Trophoblast cell (in vitro differentiated cells and primary cell): ENCODE results near the gene NDST1.

Experiments
- DNase-seq, 2 donors: peaks; one replicate each; pipeline ENCODE4 v3.0.0-alpha.2; 2016
- H2AFZ ChIP-seq: 2 replicates; pipeline ENCODE4 v1.6.1; 2013; ENCODE audit warnings: low read length, moderate library complexity, mild to moderate bottlenecking; ENCODE audit not compliant: insufficient read depth, poor library complexity
- H2AK5ac ChIP-seq: 2 replicates; pipeline ENCODE4 v1.6.1; 2013; ENCODE audit warnings: mild to moderate bottlenecking, low read length
- H2BK120ac ChIP-seq: 2 replicates; pipeline ENCODE4 v1.6.1; 2013; ENCODE audit warnings: low read length, mild to moderate bottlenecking, moderate library complexity; ENCODE audit not compliant: insufficient read depth, poor library complexity
- H2BK12ac ChIP-seq: 2 replicates; pipeline ENCODE4 v1.6.1; 2013; ENCODE audit warnings: mild to moderate bottlenecking, low read length, moderate library complexity
- H2BK5ac ChIP-seq: 2 replicates; pipeline ENCODE4 v1.6.1; 2013; ENCODE audit warnings: low read length, low read depth, moderate library complexity, mild to moderate bottlenecking; ENCODE audit not compliant: poor library complexity
- H3K14ac ChIP-seq: 2 replicates; pipeline ENCODE4 v1.6.1; 2013; ENCODE audit warnings: mild to moderate bottlenecking, low read length
- H3K18ac ChIP-seq: 2 replicates; pipeline ENCODE4 v1.6.1; 2013; ENCODE audit warnings: mild to moderate bottlenecking, low read length
- H3K23ac ChIP-seq: 2 replicates; pipeline ENCODE4 v1.6.1; 2013; ENCODE audit warnings: low read length
- H3K27ac ChIP-seq: 2 replicates; pipeline ENCODE4 v1.5.1; 2013; ENCODE audit warnings: low read depth, mild to moderate bottlenecking, inconsistent platforms, low read length, moderate library complexity
- H3K27me3 ChIP-seq: 2 replicates; pipeline ENCODE4 v1.6.1; 2013; ENCODE audit warnings: inconsistent platforms, mild to moderate bottlenecking, low read length, moderate library complexity; ENCODE audit not compliant: insufficient read depth
- H3K36me3 ChIP-seq, 2 experiments: 1 replicate in 1 of 2; 2 replicates in 1 of 2; pipeline ENCODE4 v1.6.1; 2013; ENCODE audit warnings: low read length in 2 of 2, mild to moderate bottlenecking in 2 of 2, moderate library complexity in 1 of 2; ENCODE audit not compliant: insufficient read depth in 2 of 2, control insufficient read depth in 1 of 2
- H3K4ac ChIP-seq: 2 replicates; pipeline ENCODE4 v1.6.1; 2013; ENCODE audit warnings: low read depth, mild to moderate bottlenecking, low read length, moderate library complexity
- H3K4me1 ChIP-seq, 2 experiments: 1 replicate in 1 of 2; 2 replicates in 1 of 2; pipeline ENCODE4 v1.6.1; 2013; ENCODE audit warnings: low read length in 2 of 2, mild to moderate bottlenecking in 2 of 2, moderate library complexity in 1 of 2; ENCODE audit not compliant: insufficient read depth in 2 of 2, control insufficient read depth in 1 of 2
- H3K4me2 ChIP-seq: 2 replicates; pipeline ENCODE4 v1.6.1; 2013; ENCODE audit warnings: inconsistent platforms, mild to moderate bottlenecking, low read length, moderate library complexity
- H3K4me3 ChIP-seq: 2 replicates; pipeline ENCODE4 v1.5.1; 2013; ENCODE audit warnings: mild to moderate bottlenecking, low read depth, low read length, inconsistent platforms
- H3K79me1 ChIP-seq: one replicate; pipeline ENCODE4 v1.6.1; 2013; ENCODE audit warnings: low read length
- H3K79me2 ChIP-seq: 2 replicates; pipeline ENCODE4 v1.6.1; 2013; ENCODE audit warnings: low read length, mild to moderate bottlenecking; ENCODE audit not compliant: control insufficient read depth, insufficient read depth, poor library complexity
- H3K9ac ChIP-seq: 2 replicates; pipeline ENCODE4 v1.6.1; 2013; ENCODE audit warnings: mild to moderate bottlenecking, low read length
- H3K9me3 ChIP-seq: 2 replicates; pipeline ENCODE4 v1.6.1; 2013; ENCODE audit warnings: low read depth, mild to moderate bottlenecking, control low read depth, inconsistent platforms, low read length; ENCODE audit not compliant: insufficient read depth
- H4K12ac ChIP-seq: 2 replicates; pipeline ENCODE4 v1.6.1; 2013; ENCODE audit warnings: low read depth, mild to moderate bottlenecking, low read length, moderate library complexity
- H4K8ac ChIP-seq: 2 replicates; pipeline ENCODE4 v1.6.1; 2013; ENCODE audit warnings: low read depth, mild to moderate bottlenecking, low read length, moderate library complexity
- H4K91ac ChIP-seq: one replicate; pipeline ENCODE4 v1.6.1; 2013; ENCODE audit warnings: low read depth, mild to moderate bottlenecking, low read length, moderate library complexity
- WGBS: extraction: QIAGEN DNeasy Blood & Tissue Kit; methylation state at CpG from one replicate; pipeline ENCODE4 v1.1.7; 2013; ENCODE audit warnings: missing lambda C conversion rate; ENCODE audit not compliant: insufficient read length, insufficient coverage; ENCODE audit errors: extremely low coverage; 5-methylcytosine and 5-hydroxymethylcytosine counted together

NDST1 gene

DNA sequence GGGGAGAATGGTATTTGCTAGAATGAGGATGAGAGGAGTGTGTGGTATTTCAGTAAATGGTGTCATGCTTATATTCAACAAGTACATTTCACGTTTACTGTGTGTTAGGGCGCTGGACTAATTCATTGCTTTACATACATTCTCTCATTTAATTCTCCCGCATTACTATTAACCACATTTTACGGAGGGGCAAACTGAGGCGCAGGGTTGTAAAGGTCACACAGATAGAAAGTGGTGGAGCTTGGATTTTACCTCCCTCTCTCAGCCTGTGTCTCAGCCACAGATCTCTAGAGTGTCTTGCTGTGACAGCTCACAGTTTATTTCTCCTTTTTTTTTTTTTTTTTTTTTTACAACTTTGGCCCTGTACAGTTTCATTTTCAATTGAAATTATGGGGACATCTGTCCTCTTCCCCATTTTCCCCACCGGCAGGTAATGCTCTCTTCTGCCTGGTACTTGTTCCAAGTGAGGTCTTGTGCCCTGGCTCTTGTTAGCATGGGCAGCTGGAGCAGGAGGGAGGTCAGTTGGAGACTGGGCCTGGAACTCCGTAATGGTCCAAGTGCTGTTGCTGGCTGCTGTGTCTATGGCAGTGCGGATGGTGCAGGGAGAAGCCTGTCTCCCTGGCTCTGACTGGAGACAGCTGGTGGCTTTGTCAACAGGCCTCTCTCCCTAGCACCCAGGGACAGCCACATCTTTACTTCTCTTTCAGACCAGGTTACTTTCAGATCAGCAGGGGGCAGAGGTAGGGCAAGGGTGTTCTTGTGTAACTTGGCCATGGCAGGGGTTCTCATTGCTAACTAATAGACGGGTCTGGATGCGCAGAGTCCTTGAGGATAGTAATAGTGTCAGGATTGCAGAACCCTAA lies 20.5 kb upstream of the NDST1 start:
- Histone ChIP-seq H3K9ac (peak overlapping the region; percentile 54), H4K91ac (peak overlapping the region; percentile 100), H3K79me2 (peaks cover 48% of the 10 kb centered on the region), H3K36me3 (peaks cover 12 to 17% of the 10 kb centered on the region in 2 experiments), H4K12ac (peak overlapping the region; percentile 49), H3K4me2 (peak overlapping the region; percentile 57), H3K27me3 (no peaks in the 10 kb centered on the region), H2BK12ac (peak overlapping the region; percentile 73), H2AFZ (peak overlapping the region; percentile 30), H2BK120ac (peak overlapping the region; percentile 90), H3K27ac (peak overlapping the region; percentile 100), H3K79me1 (peaks cover 64% of the 10 kb centered on the region), H2AK5ac (peak overlapping the region; percentile 88), H3K23ac (no peak overlapping the region), H3K4me1 (peaks cover 48 to 57% of the 10 kb centered on the region in 2 experiments), H3K14ac (peak overlapping the region; percentile 87), H3K9me3 (no peaks in the 10 kb centered on the region), H3K4ac (peak overlapping the region; percentile 99), H3K18ac (peak overlapping the region; percentile 88), H3K4me3 (peak overlapping the region; percentile 95), H4K8ac (peak overlapping the region; percentile 71), H2BK5ac (peak overlapping the region; percentile 92)
- DNase-seq = peak in 1 of 2 donors; percentile 23
- WGBS = no CpG with 5 or more reads among the region's 10 CpGs

DNA sequence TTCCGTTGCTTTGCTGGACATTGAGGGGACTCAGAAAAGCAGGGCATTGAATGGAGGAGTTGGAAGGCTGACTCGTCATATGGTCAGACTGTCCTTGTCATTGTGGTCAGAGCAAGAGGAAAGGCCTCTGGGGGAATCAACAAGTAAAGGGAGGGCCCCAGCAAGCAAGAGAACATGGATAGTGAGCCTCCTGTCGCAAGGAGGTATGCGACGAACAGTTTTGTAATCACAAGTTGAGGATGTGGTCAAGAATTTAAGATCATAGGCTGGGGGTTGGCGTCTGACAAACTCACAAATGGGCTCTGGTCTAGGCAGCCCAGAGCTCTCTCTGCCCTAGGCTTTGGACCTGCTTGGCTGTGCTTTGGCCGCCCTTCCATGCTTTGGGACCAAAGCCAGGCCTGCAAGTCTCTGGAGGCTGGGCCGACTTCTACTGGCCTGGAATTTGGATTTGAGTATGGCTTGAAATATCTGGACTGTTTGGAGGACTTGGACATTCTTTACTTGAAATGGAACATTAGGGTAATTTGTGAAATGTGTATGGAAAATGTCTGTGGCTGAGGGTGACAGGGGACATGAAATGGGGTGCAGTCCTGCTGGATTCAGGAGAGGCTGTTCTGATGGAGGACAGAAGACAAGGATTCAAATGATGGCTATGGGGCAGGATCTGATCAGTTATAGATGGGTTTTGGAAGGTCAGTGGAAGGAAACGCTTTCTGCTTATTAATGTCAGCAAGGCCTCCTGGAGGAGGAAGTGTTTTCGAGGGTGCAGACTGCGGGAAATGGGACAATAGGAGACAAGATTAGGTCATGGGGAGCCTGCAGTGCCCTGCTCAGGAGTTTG lies 19.2 kb upstream of the NDST1 start:
- peak in 1 of 2 donors; percentile 42 for DNase-seq
- Histone ChIP-seq H3K27ac (peak overlapping the region; percentile 100), H3K18ac (peak overlapping the region; percentile 68), H3K9ac (no peak overlapping the region), H2BK12ac (peak overlapping the region; percentile 56), H2AFZ (peak overlapping the region; percentile 32), H4K8ac (peak overlapping the region; percentile 47), H2BK5ac (peak overlapping the region; percentile 77), H2BK120ac (peak overlapping the region; percentile 75), H2AK5ac (peak overlapping the region; percentile 49), H3K79me2 (peaks cover 53% of the 10 kb centered on the region), H3K4me2 (peak overlapping the region; percentile 57), H4K91ac (peak overlapping the region; percentile 69), H3K23ac (no peak overlapping the region), H4K12ac (no peak overlapping the region), H3K79me1 (peaks cover 60% of the 10 kb centered on the region), H3K4me1 (peaks cover 53 to 55% of the 10 kb centered on the region in 2 experiments), H3K27me3 (no peaks in the 10 kb centered on the region), H3K9me3 (no peaks in the 10 kb centered on the region), H3K4me3 (no peak overlapping the region), H3K14ac (peak overlapping the region; percentile 45), H3K4ac (peak overlapping the region; percentile 81), H3K36me3 (peaks cover 16 to 21% of the 10 kb centered on the region in 2 experiments)
- no CpG with 5 or more reads among the region's 11 CpGs for WGBS

GRCh38 chr5:150489360-150490295 lies 18.3 kb upstream of the NDST1 start:
- WGBS = no CpG with 5 or more reads among the region's 9 CpGs
- Histone ChIP-seq H3K79me2 (peaks cover 53% of the 10 kb centered on the region), H3K14ac (peak overlapping the region; percentile 45), H3K4ac (peak overlapping the region; percentile 81), H2BK5ac (peak overlapping the region; percentile 77), H2BK120ac (peak overlapping the region; percentile 75), H4K91ac (peak overlapping the region; percentile 69), H2AK5ac (peak overlapping the region; percentile 64), H3K9me3 (no peaks in the 10 kb centered on the region), H3K27ac (peak overlapping the region; percentile 100), H3K4me3 (no peak overlapping the region), H3K79me1 (peaks cover 60% of the 10 kb centered on the region), H3K18ac (peak overlapping the region; percentile 68), H3K36me3 (peaks cover 18 to 21% of the 10 kb centered on the region in 2 experiments), H2BK12ac (peak overlapping the region; percentile 18), H3K4me2 (peak overlapping the region; percentile 57), H2AFZ (no peak overlapping the region), H4K8ac (peak overlapping the region; percentile 36), H3K23ac (no peak overlapping the region), H4K12ac (no peak overlapping the region), H3K4me1 (peaks cover 53 to 55% of the 10 kb centered on the region in 2 experiments), H3K27me3 (no peaks in the 10 kb centered on the region), H3K9ac (no peak overlapping the region)
- peak in 1 of 2 donors; percentile 24 for DNase-seq
